WTC11 (cell line): ENCODE results near the gene MAN1A2. TPM values are rescaled to one million over a fixed set of nuclear protein-coding genes. Genes with fewer than 3 reads are reported as not detected.

Experiments
- ATAC-seq: fragments of 200-7000 bp; cut with Tn5 transposase; 2 replicates; pipeline ENCODE4 v1.10.0; 2021; ENCODE audit warnings: mild to moderate bottlenecking, moderate library complexity
- CTCF ChIA-PET: fragments of 300-600 bp; sonication (Branson Sonifier 250); formaldehyde crosslinking; loops from one replicate; lab custom pipeline; 2021; ENCODE audit warnings: antibody characterized with exemption; lab: Charles Lee
- POLR2A ChIA-PET: fragments of 350-600 bp; sonication (Branson Sonifier 250); formaldehyde crosslinking; loops from one replicate; lab custom pipeline; 2021; ENCODE audit warnings: antibody characterized with exemption; lab: Charles Lee
- DNase-seq: peaks from one replicate; pipeline ENCODE4 v3.0.0; 2021; ENCODE audit warnings: low spot score
- H3K27ac Mint-ChIP-seq: 2 replicates; pipeline ENCODE4 v1.8.0; 2021; ENCODE audit warnings: mixed read lengths
- H3K27me3 Mint-ChIP-seq: 2 replicates; pipeline ENCODE4 v1.8.0; 2021; ENCODE audit warnings: low read depth, mild to moderate bottlenecking, moderate library complexity, mixed read lengths
- H3K36me3 Mint-ChIP-seq: 2 replicates; pipeline ENCODE4 v1.8.0; 2021; ENCODE audit warnings: mixed read lengths
- H3K4me1 Mint-ChIP-seq: 2 replicates; pipeline ENCODE4 v1.8.0; 2022; ENCODE audit warnings: mixed read lengths
- H3K4me3 Mint-ChIP-seq: 2 replicates; pipeline ENCODE4 v1.8.0; 2021; ENCODE audit warnings: mild to moderate bottlenecking, moderate library complexity, mixed read lengths
- H3K9me3 Mint-ChIP-seq: 2 replicates; pipeline ENCODE4 v1.8.0; 2021; ENCODE audit warnings: mixed read lengths
- ATF6 ChIP-seq: sonication (generic); formaldehyde crosslinking; IDR thresholded peaks from 2 replicates; pipeline ENCODE4 v1.8.1; 2023; ENCODE audit warnings: mild to moderate bottlenecking, missing genetic modification reagents
- CDX4 ChIP-seq: fragments of 250-450 bp; sonication (Bioruptor Pico); IDR thresholded peaks from 2 replicates; pipeline ENCODE4 v1.9.0; 2021; ENCODE audit warnings: moderate library complexity, mild to moderate bottlenecking, inconsistent platforms, borderline replicate concordance
- CTCF ChIP-seq: fragments of 200-600 bp; IDR thresholded peaks from 2 replicates; pipeline ENCODE4 v1.8.0; 2022; ENCODE audit warnings: antibody characterized with exemption
- FOXJ3 ChIP-seq: sonication (generic); formaldehyde crosslinking; IDR thresholded peaks from 2 replicates; pipeline ENCODE4 v1.9.0; 2021; ENCODE audit warnings: missing genetic modification reagents, mild to moderate bottlenecking, borderline replicate concordance
- HMGA2 ChIP-seq: fragments of 250-450 bp; sonication (Bioruptor Pico); IDR thresholded peaks from 2 replicates; pipeline ENCODE4 v1.4.0; 2021; ENCODE audit warnings: mild to moderate bottlenecking, moderate library complexity
- NFE2L1 ChIP-seq: sonication (generic); formaldehyde crosslinking; IDR thresholded peaks from 2 replicates; pipeline ENCODE4 v1.8.1; 2023; ENCODE audit warnings: missing genetic modification reagents
- OVOL2 ChIP-seq: fragments of 250-450 bp; sonication (Bioruptor Pico); IDR thresholded peaks from 2 replicates; pipeline ENCODE4 v1.9.0; 2021; ENCODE audit warnings: mild to moderate bottlenecking, borderline replicate concordance
- ZNF121 ChIP-seq: sonication (generic); formaldehyde crosslinking; IDR thresholded peaks from 2 replicates; pipeline ENCODE4 v1.8.0; 2023; ENCODE audit warnings: missing genetic modification reagents
- ZNF671 ChIP-seq: fragments of 250-450 bp; sonication (Bioruptor Pico); IDR thresholded peaks from 2 replicates; pipeline ENCODE4 v1.8.0; 2021; ENCODE audit warnings: mild to moderate bottlenecking
- total RNA-seq: library from RNA; stranded (reverse); gene quantifications from 3 replicates; pipeline ENCODE4 v1.2.3, GENCODE V29; 2021
- TF ChIP-seq, protein P1 (sequence below): sonication (generic); formaldehyde crosslinking; IDR thresholded peaks from 2 replicates; pipeline ENCODE4 v1.8.0; 2023; ENCODE audit warnings: missing genetic modification reagents
- TF ChIP-seq, protein P2 (sequence below): fragments of 250-450 bp; sonication (Bioruptor Pico); IDR thresholded peaks from 2 replicates; pipeline ENCODE4 v1.9.0; 2021; ENCODE audit warnings: mild to moderate bottlenecking, borderline replicate concordance

MAN1A2 gene
- total RNA-seq, 1 experiment from 2014 or later, result 16.0 TPM

DNA sequence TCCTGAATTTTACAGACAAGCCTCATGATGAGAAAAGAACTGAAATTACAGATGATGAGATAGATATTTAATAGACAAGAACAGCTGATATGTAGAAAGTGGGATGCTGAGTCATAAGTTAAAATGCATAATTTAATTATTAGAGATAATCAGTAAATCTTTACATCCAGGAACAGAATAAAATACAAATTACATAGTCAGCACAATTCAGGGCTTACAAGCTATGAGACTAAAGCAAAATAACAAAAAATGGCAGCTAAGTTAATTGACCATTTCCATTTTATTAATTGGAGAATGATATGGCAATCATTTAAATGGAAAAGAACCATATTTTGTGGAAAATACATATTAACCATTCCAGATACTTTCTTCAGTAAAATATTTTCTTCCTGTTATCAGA lies 40.2 kb upstream of the MAN1A2 start:
- POLR2A ChIA-PET, result no interaction called here
- Mint-ChIP-seq H3K9me3 (no peaks in the 10 kb centered on the region), H3K27ac (no peak overlapping the region), H3K4me1 (peaks cover 11% of the 10 kb centered on the region), H3K27me3 (no peaks in the 10 kb centered on the region), H3K4me3 (no peak overlapping the region), H3K36me3 (no peaks in the 10 kb centered on the region)
- TF ChIP-seq CDX4 (CRISPR knock-in tag) (no peak), ZNF121 (CRISPR knock-in tag) (no peak), CTCF (no peak)
- ATAC-seq (no peak), DNase-seq (no peak)
- CTCF ChIA-PET, result interaction anchor here (0.7 kb wide), 1 partner anchor 198 kb away, joined by 3 read pairs; no protein-coding TSS in a partner anchor

DNA sequence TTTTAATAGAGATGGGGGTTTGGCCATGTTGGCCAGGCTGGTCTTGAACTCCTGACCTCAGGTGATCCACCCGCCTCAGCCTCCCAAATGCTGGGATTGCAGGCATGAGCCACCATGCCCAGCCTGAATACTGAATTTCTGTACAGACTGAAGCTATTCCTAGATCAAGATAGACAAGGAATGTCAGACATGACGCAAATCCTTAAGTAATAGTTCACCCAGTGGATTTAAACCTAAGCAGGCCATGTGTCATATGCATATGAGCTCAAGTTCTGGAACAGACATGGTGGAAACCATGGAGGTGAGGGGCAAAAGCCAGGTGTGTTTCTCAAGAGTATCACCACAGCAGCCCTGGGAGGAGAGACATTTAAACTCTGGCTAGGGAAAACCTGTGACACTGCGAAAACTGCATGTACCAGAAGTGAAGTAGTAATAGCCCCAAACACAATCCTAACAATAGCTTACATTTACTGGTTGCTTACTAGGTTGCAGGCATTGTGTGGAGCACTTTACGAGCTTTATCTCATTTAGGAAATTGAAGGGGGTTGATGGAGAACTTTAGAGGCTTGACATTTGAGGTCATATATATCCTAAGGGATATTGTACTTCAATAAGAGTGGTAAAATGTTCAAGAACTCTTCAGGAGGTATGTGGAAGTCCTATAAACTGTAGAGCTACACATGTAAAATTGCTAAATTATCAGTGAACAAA lies 31.7 kb upstream of the MAN1A2 start:
- TF ChIP-seq ZNF671 (CRISPR knock-in tag) (no peak), FOXJ3 (CRISPR knock-in tag) (no peak), ATF6 (no peak), NFE2L1 (CRISPR knock-in tag) (no peak), OVOL2 (CRISPR knock-in tag) (no peak), HMGA2 (no peak)
- TF ChIP-seq, protein P1, sequence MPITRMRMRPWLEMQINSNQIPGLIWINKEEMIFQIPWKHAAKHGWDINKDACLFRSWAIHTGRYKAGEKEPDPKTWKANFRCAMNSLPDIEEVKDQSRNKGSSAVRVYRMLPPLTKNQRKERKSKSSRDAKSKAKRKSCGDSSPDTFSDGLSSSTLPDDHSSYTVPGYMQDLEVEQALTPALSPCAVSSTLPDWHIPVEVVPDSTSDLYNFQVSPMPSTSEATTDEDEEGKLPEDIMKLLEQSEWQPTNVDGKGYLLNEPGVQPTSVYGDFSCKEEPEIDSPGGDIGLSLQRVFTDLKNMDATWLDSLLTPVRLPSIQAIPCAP (CRISPR knock-in tag), result no peak
- TF ChIP-seq, protein P2, sequence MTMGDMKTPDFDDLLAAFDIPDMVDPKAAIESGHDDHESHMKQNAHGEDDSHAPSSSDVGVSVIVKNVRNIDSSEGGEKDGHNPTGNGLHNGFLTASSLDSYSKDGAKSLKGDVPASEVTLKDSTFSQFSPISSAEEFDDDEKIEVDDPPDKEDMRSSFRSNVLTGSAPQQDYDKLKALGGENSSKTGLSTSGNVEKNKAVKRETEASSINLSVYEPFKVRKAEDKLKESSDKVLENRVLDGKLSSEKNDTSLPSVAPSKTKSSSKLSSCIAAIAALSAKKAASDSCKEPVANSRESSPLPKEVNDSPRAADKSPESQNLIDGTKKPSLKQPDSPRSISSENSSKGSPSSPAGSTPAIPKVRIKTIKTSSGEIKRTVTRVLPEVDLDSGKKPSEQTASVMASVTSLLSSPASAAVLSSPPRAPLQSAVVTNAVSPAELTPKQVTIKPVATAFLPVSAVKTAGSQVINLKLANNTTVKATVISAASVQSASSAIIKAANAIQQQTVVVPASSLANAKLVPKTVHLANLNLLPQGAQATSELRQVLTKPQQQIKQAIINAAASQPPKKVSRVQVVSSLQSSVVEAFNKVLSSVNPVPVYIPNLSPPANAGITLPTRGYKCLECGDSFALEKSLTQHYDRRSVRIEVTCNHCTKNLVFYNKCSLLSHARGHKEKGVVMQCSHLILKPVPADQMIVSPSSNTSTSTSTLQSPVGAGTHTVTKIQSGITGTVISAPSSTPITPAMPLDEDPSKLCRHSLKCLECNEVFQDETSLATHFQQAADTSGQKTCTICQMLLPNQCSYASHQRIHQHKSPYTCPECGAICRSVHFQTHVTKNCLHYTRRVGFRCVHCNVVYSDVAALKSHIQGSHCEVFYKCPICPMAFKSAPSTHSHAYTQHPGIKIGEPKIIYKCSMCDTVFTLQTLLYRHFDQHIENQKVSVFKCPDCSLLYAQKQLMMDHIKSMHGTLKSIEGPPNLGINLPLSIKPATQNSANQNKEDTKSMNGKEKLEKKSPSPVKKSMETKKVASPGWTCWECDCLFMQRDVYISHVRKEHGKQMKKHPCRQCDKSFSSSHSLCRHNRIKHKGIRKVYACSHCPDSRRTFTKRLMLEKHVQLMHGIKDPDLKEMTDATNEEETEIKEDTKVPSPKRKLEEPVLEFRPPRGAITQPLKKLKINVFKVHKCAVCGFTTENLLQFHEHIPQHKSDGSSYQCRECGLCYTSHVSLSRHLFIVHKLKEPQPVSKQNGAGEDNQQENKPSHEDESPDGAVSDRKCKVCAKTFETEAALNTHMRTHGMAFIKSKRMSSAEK (CRISPR knock-in tag), result no peak
- TF ChIP-seq, all 79 proteins: peak for 0
- Mint-ChIP-seq H3K27me3 (no peaks in the 10 kb centered on the region), H3K9me3 (peaks cover 15% of the 10 kb centered on the region; the same call in 1 of the 2 replicates), H3K36me3 (no peaks in the 10 kb centered on the region), H3K27ac (no peak overlapping the region), H3K4me3 (no peak overlapping the region), H3K4me1 (peaks cover 14% of the 10 kb centered on the region)
- DNase-seq (no peak), ATAC-seq (no peak)
- ChIA-PET CTCF (interaction anchor here (1.4 kb wide), 1 partner anchor 207 kb away, joined by 3 read pairs; no protein-coding TSS in a partner anchor), POLR2A (no interaction called here)
